ENCODE results near the gene VWC2.

DNA sequence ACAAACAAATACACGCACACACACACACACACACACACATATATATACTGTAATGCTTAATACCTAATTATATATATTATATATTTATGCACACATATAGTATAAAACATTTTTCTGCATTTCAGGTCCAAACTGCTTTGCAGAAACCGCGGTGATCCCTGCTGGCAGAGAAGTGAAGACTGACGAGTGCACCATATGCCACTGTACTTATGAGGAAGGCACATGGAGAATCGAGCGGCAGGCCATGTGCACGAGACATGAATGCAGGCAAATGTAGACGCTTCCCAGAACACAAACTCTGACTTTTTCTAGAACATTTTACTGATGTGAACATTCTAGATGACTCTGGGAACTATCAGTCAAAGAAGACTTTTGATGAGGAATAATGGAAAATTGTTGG, 138.5 kb downstream of the VWC2 start:
- TF ChIP-seq, protein P1, sequence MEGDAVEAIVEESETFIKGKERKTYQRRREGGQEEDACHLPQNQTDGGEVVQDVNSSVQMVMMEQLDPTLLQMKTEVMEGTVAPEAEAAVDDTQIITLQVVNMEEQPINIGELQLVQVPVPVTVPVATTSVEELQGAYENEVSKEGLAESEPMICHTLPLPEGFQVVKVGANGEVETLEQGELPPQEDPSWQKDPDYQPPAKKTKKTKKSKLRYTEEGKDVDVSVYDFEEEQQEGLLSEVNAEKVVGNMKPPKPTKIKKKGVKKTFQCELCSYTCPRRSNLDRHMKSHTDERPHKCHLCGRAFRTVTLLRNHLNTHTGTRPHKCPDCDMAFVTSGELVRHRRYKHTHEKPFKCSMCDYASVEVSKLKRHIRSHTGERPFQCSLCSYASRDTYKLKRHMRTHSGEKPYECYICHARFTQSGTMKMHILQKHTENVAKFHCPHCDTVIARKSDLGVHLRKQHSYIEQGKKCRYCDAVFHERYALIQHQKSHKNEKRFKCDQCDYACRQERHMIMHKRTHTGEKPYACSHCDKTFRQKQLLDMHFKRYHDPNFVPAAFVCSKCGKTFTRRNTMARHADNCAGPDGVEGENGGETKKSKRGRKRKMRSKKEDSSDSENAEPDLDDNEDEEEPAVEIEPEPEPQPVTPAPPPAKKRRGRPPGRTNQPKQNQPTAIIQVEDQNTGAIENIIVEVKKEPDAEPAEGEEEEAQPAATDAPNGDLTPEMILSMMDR (IDR thresholded peaks at IDR 0.05) = no peak
- TF ChIP-seq POLR2AphosphoS5 (IDR thresholded peaks at IDR 0.05) (no peak), POLR2A (IDR thresholded peaks at IDR 0.05) (no peak)
